ENCODE data around the gene RWDD4.

DNA sequence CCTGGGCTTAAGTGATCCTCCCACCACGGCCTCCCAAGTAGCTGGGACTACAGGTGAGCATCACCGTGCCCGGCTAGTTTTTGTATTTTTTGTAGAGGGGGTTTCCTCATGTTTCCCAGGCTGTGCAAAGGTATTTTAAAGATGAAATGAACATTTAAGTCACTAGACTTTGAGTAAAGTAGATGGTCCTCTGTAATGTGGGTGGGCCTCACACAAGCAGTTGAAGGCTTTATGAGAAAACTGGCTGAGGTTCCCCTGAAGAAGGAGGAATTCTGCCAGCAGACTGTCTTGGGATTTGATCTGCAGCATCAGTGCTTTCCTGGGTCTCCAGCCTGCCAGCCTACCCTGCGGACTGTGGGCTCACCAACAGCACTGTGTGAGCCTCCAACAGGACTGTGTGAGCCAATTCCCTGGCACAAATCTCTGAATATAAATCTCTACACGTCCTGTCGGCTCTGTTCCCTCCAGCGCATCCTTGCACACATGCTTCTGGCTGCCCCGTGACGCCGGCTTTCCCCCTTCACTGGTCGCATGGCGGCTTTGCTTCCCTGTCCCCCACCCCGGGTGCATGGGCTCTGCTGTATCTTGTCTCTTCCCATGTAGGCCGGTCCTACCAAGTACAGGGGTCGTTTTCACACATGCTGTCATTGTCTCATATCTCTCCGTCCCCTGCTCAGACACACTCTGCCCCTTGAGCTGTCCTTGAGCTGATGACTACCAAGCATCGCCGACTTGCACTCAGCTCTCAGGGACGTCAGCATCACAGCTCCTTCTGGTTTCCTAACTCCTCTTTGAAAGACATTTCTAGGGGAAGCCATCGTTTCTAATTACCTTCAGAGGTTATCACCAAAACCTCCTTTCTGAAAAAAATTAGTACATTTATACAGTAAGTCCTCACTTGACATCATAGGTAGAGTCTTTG, 46.4 kb downstream of the RWDD4 start:
- TF ChIP-seq, protein P1, sequence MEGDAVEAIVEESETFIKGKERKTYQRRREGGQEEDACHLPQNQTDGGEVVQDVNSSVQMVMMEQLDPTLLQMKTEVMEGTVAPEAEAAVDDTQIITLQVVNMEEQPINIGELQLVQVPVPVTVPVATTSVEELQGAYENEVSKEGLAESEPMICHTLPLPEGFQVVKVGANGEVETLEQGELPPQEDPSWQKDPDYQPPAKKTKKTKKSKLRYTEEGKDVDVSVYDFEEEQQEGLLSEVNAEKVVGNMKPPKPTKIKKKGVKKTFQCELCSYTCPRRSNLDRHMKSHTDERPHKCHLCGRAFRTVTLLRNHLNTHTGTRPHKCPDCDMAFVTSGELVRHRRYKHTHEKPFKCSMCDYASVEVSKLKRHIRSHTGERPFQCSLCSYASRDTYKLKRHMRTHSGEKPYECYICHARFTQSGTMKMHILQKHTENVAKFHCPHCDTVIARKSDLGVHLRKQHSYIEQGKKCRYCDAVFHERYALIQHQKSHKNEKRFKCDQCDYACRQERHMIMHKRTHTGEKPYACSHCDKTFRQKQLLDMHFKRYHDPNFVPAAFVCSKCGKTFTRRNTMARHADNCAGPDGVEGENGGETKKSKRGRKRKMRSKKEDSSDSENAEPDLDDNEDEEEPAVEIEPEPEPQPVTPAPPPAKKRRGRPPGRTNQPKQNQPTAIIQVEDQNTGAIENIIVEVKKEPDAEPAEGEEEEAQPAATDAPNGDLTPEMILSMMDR (IDR thresholded peaks at IDR 0.05; ENCODE audit: insufficient read depth, low read depth, low read length): no peak
- TF ChIP-seq EZH2 (IDR thresholded peaks at IDR 0.05; ENCODE audit: insufficient read depth, low read length): no peak
